GM19351 (cell line): ENCODE measurements around the gene VSX1.

Experiments used
- ATAC-seq: cut with Tn5 transposase; IDR thresholded peaks from one replicate; pipeline ENCODE4 v1.9.1; 2021; ENCODE audit warnings: mild to moderate bottlenecking, moderate library complexity; ENCODE audit not compliant: unreplicated experiment

VSX1 gene

DNA sequence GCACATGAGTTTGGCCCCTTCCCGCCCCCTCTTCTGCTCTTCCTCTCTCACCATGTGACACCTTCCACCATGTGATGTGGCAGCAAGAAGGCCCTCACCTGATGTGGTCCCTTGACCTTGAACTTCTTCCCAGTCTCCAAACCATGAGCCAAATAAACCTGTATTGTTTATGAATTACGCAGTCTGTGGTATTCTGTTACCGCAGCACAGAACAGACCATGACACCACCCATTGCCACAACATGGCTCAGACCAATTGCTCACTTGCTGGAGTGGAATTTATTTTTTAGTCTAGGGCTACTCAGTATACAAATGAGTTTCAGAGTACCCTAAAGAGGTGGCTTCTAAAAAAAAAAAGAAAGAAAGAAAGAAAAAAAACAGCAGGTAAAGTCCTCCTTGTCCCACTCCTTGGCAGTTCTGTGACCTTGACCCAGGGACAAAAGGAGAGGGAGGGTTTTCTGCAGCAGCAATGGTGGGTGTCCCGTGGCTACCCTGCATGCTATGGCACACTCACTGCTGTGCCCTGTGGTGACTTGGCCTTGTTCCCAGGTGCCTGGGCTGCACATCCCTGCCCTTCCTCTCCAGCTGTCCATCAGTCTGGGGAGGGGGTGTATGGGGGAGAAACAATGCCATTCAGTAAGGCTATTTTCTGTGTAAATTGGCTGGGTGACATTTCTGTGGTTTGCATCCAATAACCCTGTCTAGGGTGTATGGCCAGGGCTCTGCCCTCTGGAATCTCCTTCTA is 5.4 kb upstream of the VSX1 start:
- ATAC-seq = no peak

DNA sequence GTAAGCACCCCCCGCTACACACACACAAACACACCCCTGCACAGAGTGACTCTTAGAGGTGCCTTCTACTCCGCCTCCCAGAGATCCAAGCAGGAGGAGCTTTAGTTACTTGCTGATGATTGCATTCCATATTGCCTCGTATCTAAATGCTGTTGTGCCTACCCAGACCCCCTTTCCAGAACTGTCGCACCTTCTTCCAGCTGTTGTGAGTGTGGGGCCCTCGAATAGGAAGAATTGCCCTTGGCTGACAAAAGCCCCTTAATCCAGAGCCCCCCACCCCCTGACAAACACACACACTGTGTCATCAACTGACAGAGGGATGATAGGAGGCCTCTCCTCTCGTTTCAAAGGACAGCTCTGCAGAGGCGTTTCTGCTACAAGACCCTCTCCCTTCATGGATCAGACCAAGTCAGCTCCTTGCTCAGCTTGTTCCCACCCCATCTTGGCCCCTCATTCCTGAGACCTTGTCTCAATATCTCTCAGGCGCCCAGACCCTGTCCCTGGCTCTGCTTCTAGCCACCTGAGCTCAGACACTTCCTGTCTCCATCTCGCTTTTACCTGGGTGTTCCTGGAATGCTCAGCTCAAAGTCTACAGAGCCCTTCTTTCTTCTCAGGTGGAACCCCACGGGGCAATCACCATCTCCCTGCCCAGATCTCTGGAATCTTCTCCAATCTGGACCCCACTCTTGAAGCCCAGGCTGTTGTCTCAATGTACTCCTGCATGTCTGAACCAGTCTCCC is 4.0 kb upstream of the VSX1 start:
- no peak for ATAC-seq

DNA sequence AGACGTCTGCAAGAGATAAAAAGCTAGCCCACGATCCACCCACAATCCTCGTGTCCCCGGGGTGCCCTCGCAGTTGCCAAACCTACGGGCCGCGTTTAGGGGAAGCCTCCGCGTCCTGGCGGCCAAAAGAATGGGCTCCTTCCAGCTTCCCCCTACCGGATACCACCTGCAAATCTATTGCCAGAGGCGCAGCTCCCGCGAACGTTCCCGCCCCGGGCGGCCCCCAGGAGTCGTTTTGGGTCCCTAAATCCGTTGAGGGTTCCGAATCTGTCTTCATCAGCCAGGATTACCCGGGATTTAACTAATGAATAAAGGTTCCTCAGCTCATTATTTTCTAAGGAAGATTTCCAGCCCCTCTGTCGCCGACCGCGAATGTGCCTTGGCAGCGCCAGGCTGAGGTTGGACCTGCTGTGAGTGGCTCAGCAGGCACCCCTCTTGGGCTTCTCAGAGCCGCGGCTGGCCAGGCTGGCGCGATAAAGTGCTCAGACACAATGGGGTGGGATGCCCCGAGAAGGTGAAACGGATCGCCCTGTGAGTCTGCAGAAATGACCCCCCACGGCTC is 2.8 kb upstream of the VSX1 start:
- no peak for ATAC-seq

DNA sequence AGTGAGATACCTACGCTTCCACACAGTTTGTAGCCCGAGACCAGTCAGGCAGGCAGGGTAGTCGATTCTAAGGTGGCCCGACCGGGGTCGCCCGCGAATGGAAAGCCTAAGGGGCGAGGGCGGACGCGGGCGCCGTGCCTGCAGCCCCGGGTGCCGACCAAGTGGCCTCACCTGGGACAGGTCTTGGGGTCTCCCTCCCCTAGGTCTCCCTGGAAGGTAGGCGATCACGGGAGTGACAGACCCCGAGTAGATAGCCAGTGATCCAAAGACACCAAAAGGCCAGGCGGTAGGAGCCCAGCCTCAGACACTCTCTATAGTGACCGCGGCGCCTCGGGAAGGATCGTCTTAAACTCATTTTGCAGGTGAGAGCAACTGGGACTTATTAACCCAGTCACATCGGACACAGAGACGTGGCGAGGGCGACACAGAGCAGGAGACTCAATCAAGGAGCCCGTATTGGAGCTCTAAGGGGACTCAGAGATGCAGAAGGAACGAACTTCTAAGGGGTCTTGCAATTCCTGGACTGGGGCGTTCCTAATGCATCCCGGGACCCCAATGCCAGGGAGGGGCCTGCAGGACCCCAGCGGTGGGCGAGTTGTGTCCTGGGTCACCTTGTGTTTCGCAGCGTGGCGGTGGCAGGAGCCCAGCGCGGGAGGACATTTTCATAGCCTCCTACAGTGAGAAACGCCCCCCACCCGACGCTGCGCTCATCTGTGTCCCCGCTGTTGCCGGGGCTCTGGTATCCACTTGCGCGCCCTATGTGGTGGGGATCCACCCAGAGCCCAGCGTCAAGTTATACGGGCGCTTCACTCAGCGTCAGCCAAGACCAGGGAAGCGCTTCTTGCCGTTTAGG is 2.1 kb upstream of the VSX1 start:
- ATAC-seq = no peak

DNA sequence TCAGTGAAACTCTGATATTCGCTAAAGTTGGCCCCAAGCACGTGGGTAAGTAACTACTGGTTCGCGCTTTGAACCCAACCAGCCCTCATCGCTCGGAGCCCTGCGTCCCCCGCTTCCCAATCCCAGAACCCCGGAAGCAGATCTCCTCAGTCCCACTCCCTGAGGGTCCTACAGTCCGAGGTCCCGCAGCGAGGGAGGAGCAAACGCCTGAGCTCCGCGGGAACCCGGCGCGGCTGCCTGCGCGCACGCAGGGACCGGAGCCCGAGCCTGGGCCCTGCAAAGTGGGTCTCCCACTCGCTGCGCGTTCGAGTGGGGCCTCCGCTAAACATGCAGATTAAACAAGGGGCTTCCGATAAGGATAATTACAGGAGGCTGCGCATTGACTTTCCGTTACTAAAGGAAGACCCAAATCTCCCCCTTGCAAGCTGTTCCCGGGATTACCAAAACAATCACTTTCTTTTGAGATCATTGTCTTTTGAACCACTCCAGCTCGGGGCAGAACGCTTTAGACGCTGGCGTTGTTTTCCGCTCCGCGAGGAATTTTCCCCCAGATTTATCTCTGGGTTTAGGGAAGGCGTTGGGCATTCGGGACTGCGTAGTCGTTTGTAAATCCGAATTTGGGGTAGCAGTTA is 1.3 kb upstream of the VSX1 start:
- ATAC-seq = no peak

DNA sequence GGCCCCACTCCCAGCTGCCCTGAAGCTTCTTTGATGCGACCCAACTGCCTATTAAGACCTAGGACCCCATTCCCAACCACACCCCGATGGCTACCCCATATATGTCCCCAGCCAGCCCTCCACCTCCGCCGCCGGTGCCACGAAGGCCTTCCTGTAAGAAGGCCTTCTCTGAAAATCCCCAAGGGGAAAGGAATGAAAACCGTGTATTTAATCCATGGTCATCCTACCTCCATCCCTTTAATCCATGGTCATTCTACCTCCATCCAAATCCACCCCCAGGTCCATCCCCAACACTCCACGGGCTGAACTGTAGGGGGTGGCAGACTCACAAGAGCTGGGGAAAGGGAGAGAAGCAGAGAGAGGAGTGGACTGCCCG is 545 bp upstream of the VSX1 start:
- no peak for ATAC-seq

DNA sequence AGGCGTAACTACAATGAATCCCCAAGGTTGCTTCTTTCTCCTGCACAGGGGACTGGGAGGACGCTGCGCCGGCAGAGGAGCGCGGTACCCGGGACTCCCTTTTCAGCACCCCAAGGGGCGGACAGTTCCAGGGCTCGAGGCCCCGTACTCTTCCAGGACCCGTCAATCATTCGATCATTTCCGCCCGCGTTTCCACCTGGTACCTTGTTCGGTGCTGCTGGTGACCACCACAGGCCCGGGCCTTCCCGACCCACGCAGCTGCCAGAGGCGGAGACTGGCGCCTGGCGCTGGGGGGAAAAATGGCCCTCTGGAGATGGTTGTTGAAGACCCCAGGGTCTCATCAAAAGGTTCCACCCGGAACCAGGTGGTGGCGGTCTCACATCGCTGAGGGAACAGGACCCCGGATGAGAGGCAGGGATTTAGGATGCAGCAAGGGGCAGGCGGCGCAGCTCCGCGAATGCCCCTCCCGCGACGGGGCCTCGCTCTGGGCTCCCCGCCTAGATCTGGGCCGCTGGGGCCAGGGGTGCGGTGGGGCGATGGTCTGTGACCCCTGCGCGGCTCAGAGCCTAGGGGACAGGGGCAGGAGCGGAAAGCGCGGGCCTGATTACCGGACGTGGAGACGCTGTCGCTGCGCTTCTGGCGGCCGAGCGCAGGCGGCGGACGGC is 744 bp downstream of the VSX1 start:
- no peak for ATAC-seq

DNA sequence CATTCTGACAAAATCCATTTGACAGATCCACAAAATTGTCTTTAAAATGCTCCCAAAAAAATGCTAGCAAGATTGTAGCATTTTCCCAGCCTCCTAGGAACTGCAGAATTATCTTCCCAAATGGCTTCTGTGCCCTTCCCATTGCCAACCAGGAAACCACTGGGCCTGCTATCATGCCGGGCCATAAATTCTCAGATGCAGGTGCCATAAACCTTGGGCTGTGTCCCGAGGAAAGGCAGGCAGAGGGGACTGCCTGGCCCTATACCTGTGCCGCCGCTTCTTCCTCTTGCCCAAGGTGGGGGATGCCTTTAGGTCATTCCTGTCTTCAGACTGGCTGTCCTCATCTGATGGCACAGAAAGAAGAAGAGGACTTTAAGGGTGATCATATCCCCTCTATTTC is 2.8 kb downstream of the VSX1 start:
- no peak for ATAC-seq

DNA sequence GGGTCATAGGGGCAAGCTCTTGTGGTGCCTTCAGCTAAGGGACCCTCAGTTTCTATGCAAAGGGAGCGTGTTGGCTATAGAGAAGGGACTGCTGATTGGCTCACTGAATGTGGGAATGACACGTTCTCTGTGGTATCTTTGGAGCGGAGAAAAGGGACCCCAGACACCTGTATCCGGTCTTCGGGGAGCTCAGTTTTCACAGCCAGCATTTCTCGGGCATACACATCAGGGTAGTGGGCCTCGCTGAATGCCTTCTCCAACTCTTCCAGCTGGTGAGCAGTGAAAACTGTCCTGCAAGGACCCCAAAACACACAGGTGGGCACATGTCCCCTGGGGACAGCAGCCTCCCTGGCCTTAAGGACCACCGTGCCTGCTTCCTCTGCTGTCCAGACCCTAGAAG is 3.3 kb downstream of the VSX1 start:
- no peak for ATAC-seq

DNA sequence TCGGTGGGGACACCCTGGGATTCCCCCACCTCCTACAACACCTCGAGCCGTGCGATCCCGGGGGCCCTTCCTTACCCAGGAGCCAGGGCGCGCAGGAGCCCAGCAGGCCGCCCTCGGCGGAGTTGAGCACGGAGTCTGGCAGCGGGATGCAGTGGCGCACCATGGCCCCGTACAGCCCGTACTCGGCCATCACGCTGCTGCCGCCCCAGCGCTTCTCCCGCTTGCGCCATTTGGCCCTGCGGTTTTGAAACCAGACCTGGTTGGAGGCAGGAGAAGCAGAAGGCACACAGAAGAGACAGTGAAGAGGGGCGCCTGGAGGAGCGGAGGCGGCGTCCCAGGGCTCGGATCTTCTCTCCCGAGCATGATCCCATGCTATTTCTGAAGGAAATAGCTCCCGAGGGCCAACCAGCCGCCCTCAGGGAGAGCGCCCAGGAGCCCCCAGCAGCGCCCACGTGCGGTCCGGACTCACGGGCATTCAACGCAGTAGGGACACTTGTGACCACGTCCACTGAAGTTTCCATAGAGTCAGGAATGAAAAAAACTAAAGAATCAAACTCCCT is 4.3 kb downstream of the VSX1 start:
- no peak for ATAC-seq

DNA sequence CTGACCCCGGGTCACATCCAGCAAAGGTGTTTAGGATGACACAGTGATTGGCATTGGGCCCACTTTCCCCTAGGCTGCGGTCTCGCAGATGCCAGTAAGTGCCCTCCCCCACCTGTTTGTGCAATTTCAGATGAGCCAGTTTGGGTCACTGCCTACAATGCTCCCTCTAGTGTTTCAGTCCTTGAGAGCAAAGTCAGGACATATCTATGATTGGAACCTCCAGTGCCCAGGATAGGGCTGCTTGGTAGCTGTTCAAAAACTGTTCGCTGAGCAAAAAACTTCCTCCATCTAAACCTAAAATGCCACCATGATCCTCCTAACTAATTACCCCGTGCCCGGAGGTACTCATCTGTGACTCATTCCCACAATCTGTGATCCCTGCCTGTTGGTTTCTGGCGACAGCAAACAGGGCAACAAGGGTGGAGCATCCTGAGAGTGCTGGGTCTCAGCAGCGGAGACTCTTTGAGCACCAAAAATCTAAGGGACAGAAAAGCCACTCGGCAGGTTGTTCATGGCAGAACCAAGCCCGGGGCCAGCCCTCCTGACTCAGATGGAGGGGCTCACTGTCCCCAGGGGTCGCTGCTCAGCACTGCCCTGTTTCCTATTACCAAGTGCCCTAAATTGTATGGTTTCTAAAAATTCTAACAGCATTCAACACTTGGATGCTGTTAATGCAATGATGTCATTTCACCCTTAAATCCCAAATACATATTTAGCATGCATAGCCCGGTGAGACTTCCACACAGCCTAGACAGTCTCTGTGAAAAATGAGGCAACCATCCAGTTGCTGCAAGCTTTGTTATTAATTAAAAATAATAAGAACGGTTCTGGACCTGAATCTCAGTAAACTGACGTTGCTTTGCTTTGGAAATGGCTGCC is 5.0 kb downstream of the VSX1 start:
- ATAC-seq = no peak

DNA sequence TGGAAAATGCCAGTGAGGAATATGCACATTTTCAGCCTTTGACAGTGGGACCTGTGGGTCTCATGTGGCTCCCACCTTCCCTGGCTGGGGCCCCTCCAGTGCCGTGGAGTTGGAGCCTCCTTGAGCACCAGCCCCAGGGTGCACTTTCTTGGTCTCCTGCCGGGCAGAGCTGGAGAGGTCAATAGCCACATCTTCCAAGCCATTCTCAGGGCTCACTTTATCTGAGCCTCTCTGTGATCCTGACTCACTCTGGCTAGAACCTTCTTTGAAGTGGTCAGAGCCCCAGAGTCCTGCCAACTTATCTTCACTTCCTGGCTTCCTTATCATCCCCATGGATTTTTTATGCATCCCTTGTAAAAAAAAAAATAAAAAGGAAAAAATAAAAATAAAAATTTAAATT is 5.7 kb downstream of the VSX1 start:
- ATAC-seq = no peak

DNA sequence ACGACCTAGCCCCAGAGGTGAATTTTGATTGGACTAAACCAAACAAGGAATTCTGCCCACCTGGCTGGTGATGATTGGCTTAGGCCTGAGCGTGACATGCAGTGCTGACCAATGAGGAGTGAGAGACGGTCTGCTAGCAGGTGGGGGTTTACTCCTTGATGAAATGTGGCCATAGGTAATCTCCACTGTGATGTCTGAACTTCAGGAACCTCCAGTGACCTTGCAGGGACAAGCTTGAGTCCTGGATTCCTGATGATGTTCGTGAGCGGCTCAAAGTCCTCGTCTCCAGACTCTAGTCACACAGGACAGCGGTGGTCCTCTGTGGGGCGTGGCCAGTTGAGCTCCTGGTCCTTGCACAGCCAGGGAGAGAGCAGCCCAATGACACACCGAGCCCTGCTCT is 8.4 kb downstream of the VSX1 start:
- no peak for ATAC-seq

DNA sequence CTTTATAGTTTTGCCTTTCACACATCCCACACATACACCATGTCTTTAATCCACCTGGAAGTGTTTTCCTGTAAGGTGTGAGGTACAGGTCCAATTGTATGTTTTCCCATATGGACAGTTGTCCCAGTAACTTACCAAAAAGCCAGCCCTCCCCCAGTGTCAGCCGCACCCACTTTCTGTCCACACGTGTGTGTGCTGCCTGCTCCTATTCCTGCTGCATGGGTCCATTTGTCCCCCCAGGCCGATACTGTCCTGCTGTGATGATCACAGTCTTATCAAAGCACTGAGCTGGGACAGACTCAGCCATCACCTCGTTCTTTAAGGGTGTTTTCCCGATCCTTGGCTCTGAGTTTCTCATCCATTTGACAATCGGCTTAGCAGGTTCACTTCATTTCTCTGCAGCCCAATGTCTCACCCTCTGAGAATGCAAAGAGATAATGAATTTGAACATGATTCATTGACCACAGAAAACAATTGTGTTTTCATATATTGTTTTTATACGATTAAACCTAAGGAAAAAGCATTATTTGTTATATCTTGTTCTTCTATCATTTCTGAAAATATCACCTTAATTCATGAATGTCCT is 9.6 kb downstream of the VSX1 start:
- ATAC-seq = no peak

DNA sequence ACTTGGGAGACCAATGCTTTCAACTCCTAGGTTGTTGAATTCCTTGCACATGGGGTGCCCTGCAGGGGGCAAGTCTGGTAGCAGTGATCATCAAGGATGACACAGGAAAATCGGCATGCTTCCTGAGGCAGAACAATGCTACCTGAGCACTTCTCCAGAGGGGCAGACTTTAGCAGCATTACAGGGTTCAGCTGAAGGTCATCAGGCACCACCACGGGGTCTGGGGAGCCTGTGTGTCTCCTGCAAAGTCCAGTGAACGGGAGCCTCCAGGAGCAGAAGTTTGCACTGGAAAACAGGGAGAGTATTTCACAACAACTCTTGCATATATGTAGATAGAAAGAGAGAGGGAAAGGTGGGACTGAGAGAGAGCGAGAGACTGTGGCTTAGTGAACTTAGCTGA is 10.2 kb downstream of the VSX1 start:
- no peak for ATAC-seq

DNA sequence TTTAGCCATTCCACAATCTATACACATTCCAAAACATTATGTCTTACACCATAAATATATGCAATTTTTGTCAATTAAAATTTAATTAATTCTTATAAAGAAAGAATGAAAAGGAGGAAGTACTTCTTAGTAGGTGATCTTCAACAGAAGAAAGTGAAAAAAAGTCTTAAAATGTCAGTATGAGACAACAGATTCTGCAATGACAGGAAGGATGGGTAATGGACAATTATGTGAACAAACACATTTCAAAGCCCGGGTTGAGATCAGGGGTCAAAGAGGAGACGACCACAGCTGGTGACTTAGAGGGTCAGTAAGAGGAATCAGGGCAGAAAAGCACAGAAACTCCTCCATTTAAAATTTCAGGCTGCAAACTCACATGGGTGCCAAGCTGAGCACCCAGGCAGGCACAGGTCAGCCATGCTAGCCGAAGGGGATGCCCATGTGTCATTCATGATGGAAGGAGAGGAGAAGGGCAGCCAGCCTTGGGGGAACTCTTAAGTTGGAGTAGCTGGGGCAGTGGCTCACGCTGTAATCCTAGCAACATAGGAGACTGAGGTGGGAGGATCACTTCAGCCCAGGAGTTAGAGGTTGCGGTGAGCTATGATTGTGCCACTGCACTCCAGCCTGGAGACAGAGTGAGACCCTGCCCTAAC is 11.0 kb downstream of the VSX1 start:
- ATAC-seq = no peak

DNA sequence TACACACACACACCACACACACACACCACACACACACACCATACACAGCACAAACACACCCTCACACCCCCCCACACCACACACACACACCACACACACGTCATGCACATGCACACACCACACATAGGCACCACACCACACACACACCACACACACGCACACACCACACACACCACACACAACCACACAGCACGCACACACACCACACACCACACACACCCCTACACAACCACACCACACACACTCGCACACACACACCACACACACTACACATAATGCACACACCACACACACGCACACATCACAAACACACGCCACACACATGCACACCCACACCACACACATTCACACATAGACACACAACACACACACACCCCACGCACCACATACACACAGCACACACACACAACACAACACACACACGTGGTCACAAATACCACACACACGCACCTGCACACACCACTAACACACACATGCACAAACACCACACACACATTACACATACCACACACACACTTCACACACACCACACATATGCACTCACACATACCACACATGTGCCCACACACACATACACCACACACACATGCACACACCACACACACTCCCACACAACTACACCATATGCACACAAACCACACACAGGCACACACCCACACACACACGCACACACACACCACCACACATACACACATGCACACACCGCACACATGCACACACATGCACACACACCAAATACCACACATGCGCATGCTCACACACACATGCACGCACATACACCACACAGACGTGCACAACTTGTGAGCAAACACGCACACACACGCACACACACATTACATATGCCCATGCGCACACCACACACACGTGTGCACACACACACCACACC is 14.6 kb downstream of the VSX1 start:
- ATAC-seq = no peak
